Activated CD8-positive, alpha-beta memory T cell treated with anti-CD3 and anti-CD28 coated beads, Interleukin-2, amount 10 ng/mL, durations not matched to agents 7 days and 5 days (primary cell): ENCODE results near the gene PTGES3L. TPM values are rescaled to one million over a fixed set of nuclear protein-coding genes. Genes with fewer than 3 reads are reported as not detected.

ENCODE experiments used
- ATAC-seq: fragments of 150-1000 bp; cut with Tn5 transposase; one replicate; pipeline ENCODE4 v1.10.0; 2021; ENCODE audit warnings: moderate library complexity
- CTCF ChIA-PET: fragments of 350-600 bp; sonication (Branson Sonifier 250); formaldehyde crosslinking; loops from one replicate; lab custom pipeline; 2021; ENCODE audit warnings: antibody characterized with exemption; lab: Charles Lee
- DNase-seq: peaks from one replicate; pipeline ENCODE4 v3.0.0-alpha.2; 2020
- H3K27ac Mint-ChIP-seq: one replicate; pipeline ENCODE4 v1.8.0; 2021; ENCODE audit warnings: mild to moderate bottlenecking, mixed read lengths
- H3K27me3 Mint-ChIP-seq: one replicate; pipeline ENCODE4 v1.8.0; 2021; ENCODE audit warnings: mixed read lengths
- H3K36me3 Mint-ChIP-seq: one replicate; pipeline ENCODE4 v1.8.0; 2021; ENCODE audit warnings: mild to moderate bottlenecking, mixed read lengths
- H3K4me1 Mint-ChIP-seq: one replicate; pipeline ENCODE4 v1.8.0; 2021; ENCODE audit warnings: mixed read lengths
- H3K4me3 Mint-ChIP-seq: one replicate; pipeline ENCODE4 v1.8.0; 2021; ENCODE audit warnings: mild to moderate bottlenecking, moderate library complexity, mixed read lengths
- H3K9me3 Mint-ChIP-seq: one replicate; pipeline ENCODE4 v1.8.0; 2022; ENCODE audit warnings: low read depth, mixed read lengths
- total RNA-seq, 2 experiments: library from RNA; stranded (reverse); gene quantifications; one replicate each; pipeline ENCODE4 v1.2.3, GENCODE V29; 2021

PTGES3L gene
- total RNA-seq, 2 experiments from 2014 or later, result 0.30 TPM; not detected in 1

- H3K36me3 Mint-ChIP-seq, result no peaks in the 10 kb centered on the region
- peaks cover 33% of the 10 kb centered on the region for H3K27me3 Mint-ChIP-seq
- H3K9me3 Mint-ChIP-seq, result no peaks in the 10 kb centered on the region
- CTCF ChIA-PET, result no interaction called here
- DNase-seq (no peak), ATAC-seq (no peak)
- H3K4me3 Mint-ChIP-seq, result no peak overlapping the region
- peaks cover 5% of the 10 kb centered on the region for H3K4me1 Mint-ChIP-seq
- H3K27ac Mint-ChIP-seq, result no peak overlapping the region
These were observed 60.9 kb downstream of the PTGES3L start for GRCh38 chr17:42918902-42919521.

Other genes starting within 250 kb of the PTGES3L start
- 10 to 100 TPM; 39.9 to 46.5 TPM for gene EZH1, start 235.0 kb downstream of the PTGES3L start, total RNA-seq
- not detected for gene RAMP2, start 218.9 kb downstream of the PTGES3L start, total RNA-seq
- 10 to 100 TPM; 62.8 to 77.8 TPM for gene VPS25, start 206.6 kb downstream of the PTGES3L start, total RNA-seq
- gene WNK4, start 199.5 kb downstream of the PTGES3L start, total RNA-seq, result under 1 TPM; 0.20 to 0.59 TPM
- 10 to 100 TPM; 43.7 to 48.2 TPM for gene COA3, start 181.4 kb downstream of the PTGES3L start, total RNA-seq
- not detected for gene CNTD1, start 181.2 kb downstream of the PTGES3L start, total RNA-seq
- gene BECN1, start 155.8 kb downstream of the PTGES3L start, total RNA-seq, result 10 to 100 TPM; 94.7 to 99.8 TPM
- gene PSME3, start 146.7 kb downstream of the PTGES3L start, total RNA-seq, result 100 to 1,000 TPM; 123 to 166 TPM
- 1 to 10 TPM; 1.8 to 2.4 TPM for gene AOC2, start 135.5 kb downstream of the PTGES3L start, total RNA-seq
- gene AOC3, start 128.9 kb downstream of the PTGES3L start, total RNA-seq, result 1 to 10 TPM; 1.1 to 1.5 TPM
- gene G6PC1, start 79.3 kb downstream of the PTGES3L start, total RNA-seq, result not detected
- 10 to 100 TPM; 34.1 to 41.9 TPM for gene AARSD1, start 15.6 kb downstream of the PTGES3L start, total RNA-seq
- 10 to 100 TPM; 16.9 to 17.4 TPM for gene RUNDC1, start 485 bp upstream of the PTGES3L start, total RNA-seq
- 100 to 1,000 TPM; 889 to 934 TPM for gene RPL27, start 18.3 kb upstream of the PTGES3L start, total RNA-seq
- 100 to 1,000 TPM; 125 to 175 TPM for gene IFI35, start 26.7 kb upstream of the PTGES3L start, total RNA-seq
- 10 to 100 TPM; 10.7 to 16.8 TPM for gene VAT1, start 42.3 kb upstream of the PTGES3L start, total RNA-seq
- gene RND2, start 45.2 kb upstream of the PTGES3L start, total RNA-seq, result not detected
- 100 to 1,000 TPM in 1 of 2 experiments, 10 to 100 TPM in 1; 84.3 to 102 TPM for gene BRCA1, start 145.3 kb upstream of the PTGES3L start, total RNA-seq
- gene NBR1, start 191.1 kb upstream of the PTGES3L start, total RNA-seq, result 10 to 100 TPM; 46.0 to 53.0 TPM
- 10 to 100 TPM; 13.8 to 23.1 TPM for gene TMEM106A, start 231.8 kb upstream of the PTGES3L start, total RNA-seq
- not detected for gene CCDC200, start 248.5 kb upstream of the PTGES3L start, total RNA-seq